Dermis blood vessel endothelial cell (primary cell): ENCODE measurements around the gene KIAA0232. TPM values are rescaled to one million over a fixed set of nuclear protein-coding genes. Genes with fewer than 3 reads are reported as not detected.
A peak's percentile ranks its signal among the peaks of the same experiment; 100 is the strongest.
"Not testable (repeated sequence)": the region's sequence is repeated elsewhere in the genome, so short reads cannot be mapped to it uniquely, and the experiment has no call there.

Experiments used
- DNase-seq: peaks from one replicate; pipeline ENCODE4 v3.0.0; 2010
- total RNA-seq: library from RNA; depleted of rRNA; stranded (reverse); fragments of >200 nt; gene quantifications from 2 replicates; pipeline ENCODE4 v1.2.3, GENCODE V29; 2014

The KIAA0232 gene
- total RNA-seq, 1 donor from 2014 or later = 20.1 TPM

- no peak for DNase-seq
These were observed 30.2 kb downstream of the KIAA0232 start for GRCh38 chr4:6812766-6813165.

- no peak for DNase-seq
These were observed 31.2 kb downstream of the KIAA0232 start for GRCh38 chr4:6813725-6814124.

GRCh38 chr4:6815029-6815836 is 32.7 kb downstream of the KIAA0232 start:
- no peak for DNase-seq

GRCh38 chr4:6819295-6819694 is 36.8 kb downstream of the KIAA0232 start:
- DNase-seq = no peak

- no peak for DNase-seq
These were observed 38.2 kb downstream of the KIAA0232 start for GRCh38 chr4:6820695-6821094.

- DNase-seq = no peak
These were observed 41.5 kb downstream of the KIAA0232 start for GRCh38 chr4:6824071-6824470.

GRCh38 chr4:6824772-6825402 is 42.4 kb downstream of the KIAA0232 start:
- no peak for DNase-seq

- DNase-seq = no peak
These were observed 42.9 kb downstream of the KIAA0232 start for GRCh38 chr4:6825403-6825802.

GRCh38 chr4:6826781-6827508 is 44.4 kb downstream of the KIAA0232 start:
- no peak for DNase-seq

- no peak for DNase-seq
These were observed 46.6 kb downstream of the KIAA0232 start for GRCh38 chr4:6829086-6829485.

GRCh38 chr4:6834867-6835266 is 52.3 kb downstream of the KIAA0232 start:
- peak; percentile 4 for DNase-seq

- DNase-seq = not testable (repeated sequence)
These were observed 53.1 kb downstream of the KIAA0232 start for GRCh38 chr4:6835616-6836015.

- not testable (repeated sequence) for DNase-seq
These were observed 54.6 kb downstream of the KIAA0232 start for GRCh38 chr4:6837106-6837505.

GRCh38 chr4:6839579-6839978 is 57.1 kb downstream of the KIAA0232 start:
- no peak for DNase-seq

- no peak for DNase-seq
These were observed 57.8 kb downstream of the KIAA0232 start for GRCh38 chr4:6840062-6840976.

GRCh38 chr4:6845027-6845426 is 62.5 kb downstream of the KIAA0232 start:
- no peak for DNase-seq

GRCh38 chr4:6845574-6845973 is 63.0 kb downstream of the KIAA0232 start:
- no peak for DNase-seq

- DNase-seq = no peak
These were observed 64.7 kb downstream of the KIAA0232 start for GRCh38 chr4:6847178-6847577.

- no peak for DNase-seq
These were observed 66.3 kb downstream of the KIAA0232 start for GRCh38 chr4:6848717-6849305.

GRCh38 chr4:6849691-6850090 is 67.2 kb downstream of the KIAA0232 start:
- no peak for DNase-seq

- DNase-seq = no peak
These were observed 68.9 kb downstream of the KIAA0232 start for GRCh38 chr4:6851431-6851830.

- no peak for DNase-seq
These were observed 69.4 kb downstream of the KIAA0232 start for GRCh38 chr4:6851962-6852361.
